Smooth muscle cell (in vitro differentiated cells): Measurements from ENCODE around the gene MMP19. TPM values are rescaled to one million over a fixed set of nuclear protein-coding genes. Genes with fewer than 3 reads are reported as not detected.
A peak's percentile ranks its signal among the peaks of the same experiment; 100 is the strongest.

ENCODE experiments used
- DNase-seq: peaks from one replicate; lab custom pipeline; 2025; ENCODE audit not compliant: unreplicated experiment; lab: John Stamatoyannopoulos, UW
- H2AFZ ChIP-seq: fragments of 200-600 bp; sonication (generic); 2 replicates; pipeline ENCODE4 v1.6.0; 2016; ENCODE audit warnings: antibody characterized with exemption, low read depth, mild to moderate bottlenecking
- H3F3A ChIP-seq: fragments of 200-600 bp; sonication (generic); 2 replicates; pipeline ENCODE4 v1.6.0; 2017; ENCODE audit warnings: antibody characterized with exemption, low read depth
- H3K27ac ChIP-seq: fragments of 200-600 bp; sonication (generic); 2 replicates; pipeline ENCODE4 v1.5.1; 2016; ENCODE audit warnings: low read depth, mild to moderate bottlenecking
- H3K27me3 ChIP-seq: fragments of 200-600 bp; sonication (generic); 2 replicates; pipeline ENCODE4 v1.6.1; 2016; ENCODE audit warnings: low read depth, mild to moderate bottlenecking
- H3K36me3 ChIP-seq: fragments of 200-600 bp; sonication (generic); 2 replicates; pipeline ENCODE4 v1.5.1; 2016; ENCODE audit warnings: low read depth
- H3K4me1 ChIP-seq: fragments of 200-600 bp; sonication (generic); 2 replicates; pipeline ENCODE4 v1.5.1; 2016; ENCODE audit warnings: low read depth
- H3K4me2 ChIP-seq: fragments of 200-600 bp; sonication (generic); 2 replicates; pipeline ENCODE4 v1.6.0; 2016; ENCODE audit warnings: mild to moderate bottlenecking
- H3K4me3 ChIP-seq: fragments of 200-600 bp; sonication (generic); 2 replicates; pipeline ENCODE4 v1.5.1; 2016; ENCODE audit warnings: mild to moderate bottlenecking
- H3K79me2 ChIP-seq: fragments of 200-600 bp; sonication (generic); 2 replicates; pipeline ENCODE4 v1.6.0; 2016; ENCODE audit warnings: low read depth, mild to moderate bottlenecking
- H3K9ac ChIP-seq: fragments of 200-600 bp; sonication (generic); 2 replicates; pipeline ENCODE4 v1.6.0; 2016; ENCODE audit warnings: low read depth
- H3K9me3 ChIP-seq: fragments of 200-600 bp; sonication (generic); replicated peaks from 2 replicates; pipeline ENCODE4 v1.5.1; 2016; ENCODE audit warnings: low read depth
- H4K20me1 ChIP-seq: fragments of 200-600 bp; sonication (generic); 2 replicates; pipeline ENCODE4 v1.6.0; 2016; ENCODE audit warnings: low read depth
- WGBS: methylation state at CpG from one replicate; pipeline ENCODE4 v1.1.7; 2016; ENCODE audit warnings: low lambda C conversion rate; 5-methylcytosine and 5-hydroxymethylcytosine counted together
- polyA plus RNA-seq: library from polyadenylated mRNA; unstranded; fragments of >200 nt; fragmentation: Nextera tagmentation; extraction: Ambion mirVana; gene quantifications from 2 replicates; pipeline ENCODE4 v1.2.1, GENCODE V29; 2016
- total RNA-seq: library from RNA; depleted of rRNA; stranded (reverse); fragments of >200 nt; gene quantifications from 2 replicates; pipeline ENCODE4 v1.2.3, GENCODE V29; 2014
- TF ChIP-seq, protein P1 (sequence below): fragments of 200-600 bp; sonication (generic); IDR thresholded peaks from 2 replicates; pipeline ENCODE4 v1.5.1; 2017; ENCODE audit warnings: borderline replicate concordance, mild to moderate bottlenecking, antibody characterized with exemption; ENCODE audit not compliant: insufficient read depth, poor library complexity, severe bottlenecking

The MMP19 gene
- total and polyA plus RNA-seq, 2 experiments from 2014 or later = 14.9 to 15.6 TPM

DNA sequence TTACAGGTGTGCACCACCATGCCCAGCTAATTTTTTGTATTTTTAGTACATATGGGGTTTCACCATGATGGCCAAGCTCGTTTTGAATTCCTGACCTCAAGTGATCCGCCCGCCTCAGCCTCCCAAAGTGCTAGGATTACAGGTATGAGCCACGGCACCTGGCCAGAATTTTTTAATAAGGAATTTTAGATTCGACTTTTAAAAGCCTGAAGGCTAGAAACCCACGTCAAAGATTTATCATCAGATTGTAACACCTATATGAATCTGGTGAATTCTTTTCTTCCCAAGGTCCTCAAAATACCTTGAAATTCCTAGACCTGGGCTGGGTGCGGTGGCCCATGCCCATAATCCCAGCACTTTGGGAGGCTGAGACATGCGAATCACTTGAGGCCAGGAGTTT is 18.7 kb upstream of the MMP19 start:
- Histone ChIP-seq H3K36me3 (no peaks in the 10 kb centered on the region), H3K4me2 (no peak overlapping the region), H4K20me1 (no peaks in the 10 kb centered on the region), H3F3A (no peaks in the 10 kb centered on the region), H2AFZ (no peak overlapping the region), H3K4me1 (no peaks in the 10 kb centered on the region), H3K27ac (no peak overlapping the region), H3K4me3 (no peak overlapping the region), H3K9ac (no peak overlapping the region), H3K79me2 (no peaks in the 10 kb centered on the region), H3K27me3 (no peaks in the 10 kb centered on the region), H3K9me3 (no peaks in the 10 kb centered on the region)
- no peak for DNase-seq
- TF ChIP-seq, protein P1, sequence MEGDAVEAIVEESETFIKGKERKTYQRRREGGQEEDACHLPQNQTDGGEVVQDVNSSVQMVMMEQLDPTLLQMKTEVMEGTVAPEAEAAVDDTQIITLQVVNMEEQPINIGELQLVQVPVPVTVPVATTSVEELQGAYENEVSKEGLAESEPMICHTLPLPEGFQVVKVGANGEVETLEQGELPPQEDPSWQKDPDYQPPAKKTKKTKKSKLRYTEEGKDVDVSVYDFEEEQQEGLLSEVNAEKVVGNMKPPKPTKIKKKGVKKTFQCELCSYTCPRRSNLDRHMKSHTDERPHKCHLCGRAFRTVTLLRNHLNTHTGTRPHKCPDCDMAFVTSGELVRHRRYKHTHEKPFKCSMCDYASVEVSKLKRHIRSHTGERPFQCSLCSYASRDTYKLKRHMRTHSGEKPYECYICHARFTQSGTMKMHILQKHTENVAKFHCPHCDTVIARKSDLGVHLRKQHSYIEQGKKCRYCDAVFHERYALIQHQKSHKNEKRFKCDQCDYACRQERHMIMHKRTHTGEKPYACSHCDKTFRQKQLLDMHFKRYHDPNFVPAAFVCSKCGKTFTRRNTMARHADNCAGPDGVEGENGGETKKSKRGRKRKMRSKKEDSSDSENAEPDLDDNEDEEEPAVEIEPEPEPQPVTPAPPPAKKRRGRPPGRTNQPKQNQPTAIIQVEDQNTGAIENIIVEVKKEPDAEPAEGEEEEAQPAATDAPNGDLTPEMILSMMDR = no peak
- 92% methylated on average over 8 of the region's 8 CpGs for WGBS

DNA sequence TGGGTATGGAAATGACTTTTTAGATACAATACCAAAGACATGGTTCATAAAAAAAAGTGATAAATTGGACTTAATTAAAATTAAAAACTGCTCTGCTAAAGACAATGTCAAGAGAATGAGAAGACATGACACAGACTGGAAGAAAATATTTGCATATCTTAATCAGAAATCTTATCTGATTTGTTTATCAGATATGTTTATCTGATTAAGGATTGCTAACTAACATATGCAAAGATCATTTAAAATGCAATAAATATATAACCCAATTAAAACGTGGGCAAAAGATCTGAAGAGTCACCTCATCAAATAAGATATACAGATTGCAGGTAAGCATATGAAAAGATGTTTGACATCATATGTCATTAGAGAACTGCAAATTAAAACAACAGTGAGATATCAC is 10.0 kb upstream of the MMP19 start:
- H3K4me2 ChIP-seq = no peak overlapping the region
- DNase-seq = no peak
- WGBS = 59% methylated on average over 1 of the region's 1 CpG
- no peak overlapping the region for H3K9ac ChIP-seq
- TF ChIP-seq, protein P1 = no peak
- H3K79me2 ChIP-seq = no peaks in the 10 kb centered on the region
- H3K9me3 ChIP-seq = no peaks in the 10 kb centered on the region
- no peak overlapping the region for H3K27ac ChIP-seq
- no peaks in the 10 kb centered on the region for H3F3A ChIP-seq
- no peak overlapping the region for H3K4me3 ChIP-seq
- H3K4me1 ChIP-seq = peaks cover 17% of the 10 kb centered on the region
- no peaks in the 10 kb centered on the region for H3K36me3 ChIP-seq
- no peaks in the 10 kb centered on the region for H3K27me3 ChIP-seq
- no peak overlapping the region for H2AFZ ChIP-seq
- no peaks in the 10 kb centered on the region for H4K20me1 ChIP-seq

- no peak for DNase-seq
- Histone ChIP-seq H3K36me3 (no peaks in the 10 kb centered on the region), H3K9ac (no peak overlapping the region), H3F3A (no peaks in the 10 kb centered on the region), H3K27me3 (no peaks in the 10 kb centered on the region), H3K9me3 (no peaks in the 10 kb centered on the region), H3K4me3 (no peak overlapping the region), H3K27ac (peak overlapping the region; percentile 100), H3K4me1 (peaks cover 24% of the 10 kb centered on the region), H4K20me1 (no peaks in the 10 kb centered on the region), H2AFZ (no peak overlapping the region), H3K79me2 (no peaks in the 10 kb centered on the region), H3K4me2 (peak overlapping the region; percentile 3)
- TF ChIP-seq, protein P1 = no peak
- 69% methylated on average over 3 of the region's 3 CpGs for WGBS
Measured at GRCh38 chr12:55850893-55851292, 8.2 kb upstream of the MMP19 start.

- H2AFZ ChIP-seq = no peak overlapping the region
- no peaks in the 10 kb centered on the region for H3K36me3 ChIP-seq
- no peaks in the 10 kb centered on the region for H3K9me3 ChIP-seq
- H3K27ac ChIP-seq = peak overlapping the region; percentile 100
- no peaks in the 10 kb centered on the region for H3F3A ChIP-seq
- H3K9ac ChIP-seq = no peak overlapping the region
- no peak for DNase-seq
- peaks cover 27% of the 10 kb centered on the region for H3K4me1 ChIP-seq
- no peak overlapping the region for H3K4me3 ChIP-seq
- H3K79me2 ChIP-seq = no peaks in the 10 kb centered on the region
- TF ChIP-seq, protein P1 = no peak
- 11% methylated on average over 1 of the region's 1 CpG for WGBS
- no peaks in the 10 kb centered on the region for H3K27me3 ChIP-seq
- H3K4me2 ChIP-seq = peak overlapping the region; percentile 3
- no peaks in the 10 kb centered on the region for H4K20me1 ChIP-seq
Measured at GRCh38 chr12:55850401-55850800, 7.7 kb upstream of the MMP19 start.
